AG04449 (cell line): ENCODE results near the gene HACD1.

Experiments used
- CTCF ChIA-PET: fragments of 350-600 bp; formaldehyde crosslinking; extraction: SDS; loops from one replicate; lab custom pipeline; 2021; ENCODE audit warnings: antibody characterized with exemption; lab: Yijun Ruan, JAX
- POLR2A ChIA-PET: fragments of 400-600, 350-600 bp; formaldehyde crosslinking; extraction: SDS; loops from one replicate; lab custom pipeline; 2020; ENCODE audit warnings: antibody characterized with exemption, inconsistent platforms; lab: Yijun Ruan, JAX
- DNase-seq: peaks from one replicate; pipeline ENCODE4 v3.0.0-alpha.2; 2010; ENCODE audit warnings: low read depth, low spot score
- H3K4me3 ChIP-seq: 2 replicates; pipeline ENCODE4 v1.5.1; 2011; ENCODE audit warnings: low read depth, mild to moderate bottlenecking, control low read depth, low read length
- CTCF ChIP-seq: IDR thresholded peaks from one replicate; pipeline ENCODE4 v1.5.1; 2011; ENCODE audit warnings: mild to moderate bottlenecking, moderate library complexity, low read length, control low read depth, inconsistent platforms; ENCODE audit not compliant: insufficient read depth; ENCODE audit errors: missing control alignments

The HACD1 gene

GRCh38 chr10:17547060-17547459, 70.1 kb downstream of the HACD1 start:
- TF ChIP-seq CTCF: no peak
- POLR2A ChIA-PET: no interaction called here
- no peak for DNase-seq
- CTCF ChIA-PET: no interaction called here
- H3K4me3 ChIP-seq: no peak overlapping the region

DNA sequence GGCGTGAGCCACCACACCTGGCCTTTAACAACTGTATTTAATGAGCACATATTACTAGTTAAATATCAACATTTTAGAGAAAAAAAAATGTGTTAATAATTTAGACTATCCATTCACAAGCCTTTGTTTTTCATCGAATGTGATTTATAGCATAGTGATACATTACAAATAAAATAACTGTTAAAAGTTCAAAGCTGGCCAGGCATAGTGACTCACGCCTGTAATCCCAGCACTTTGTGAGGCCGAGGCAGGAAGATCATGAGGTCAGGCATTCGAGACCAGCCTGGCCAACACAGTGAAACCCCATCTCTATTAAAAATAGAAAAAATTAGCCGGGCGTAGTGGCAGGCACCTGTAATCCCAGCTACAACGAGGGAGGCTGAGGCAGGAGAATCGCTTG, 72.7 kb downstream of the HACD1 start:
- POLR2A ChIA-PET: no interaction called here
- CTCF ChIA-PET: no interaction called here
- no peak for DNase-seq
- no peak overlapping the region for H3K4me3 ChIP-seq
- no peak for TF ChIP-seq CTCF
